Measurements from ENCODE around the gene TBX18.

Gene TBX18

DNA sequence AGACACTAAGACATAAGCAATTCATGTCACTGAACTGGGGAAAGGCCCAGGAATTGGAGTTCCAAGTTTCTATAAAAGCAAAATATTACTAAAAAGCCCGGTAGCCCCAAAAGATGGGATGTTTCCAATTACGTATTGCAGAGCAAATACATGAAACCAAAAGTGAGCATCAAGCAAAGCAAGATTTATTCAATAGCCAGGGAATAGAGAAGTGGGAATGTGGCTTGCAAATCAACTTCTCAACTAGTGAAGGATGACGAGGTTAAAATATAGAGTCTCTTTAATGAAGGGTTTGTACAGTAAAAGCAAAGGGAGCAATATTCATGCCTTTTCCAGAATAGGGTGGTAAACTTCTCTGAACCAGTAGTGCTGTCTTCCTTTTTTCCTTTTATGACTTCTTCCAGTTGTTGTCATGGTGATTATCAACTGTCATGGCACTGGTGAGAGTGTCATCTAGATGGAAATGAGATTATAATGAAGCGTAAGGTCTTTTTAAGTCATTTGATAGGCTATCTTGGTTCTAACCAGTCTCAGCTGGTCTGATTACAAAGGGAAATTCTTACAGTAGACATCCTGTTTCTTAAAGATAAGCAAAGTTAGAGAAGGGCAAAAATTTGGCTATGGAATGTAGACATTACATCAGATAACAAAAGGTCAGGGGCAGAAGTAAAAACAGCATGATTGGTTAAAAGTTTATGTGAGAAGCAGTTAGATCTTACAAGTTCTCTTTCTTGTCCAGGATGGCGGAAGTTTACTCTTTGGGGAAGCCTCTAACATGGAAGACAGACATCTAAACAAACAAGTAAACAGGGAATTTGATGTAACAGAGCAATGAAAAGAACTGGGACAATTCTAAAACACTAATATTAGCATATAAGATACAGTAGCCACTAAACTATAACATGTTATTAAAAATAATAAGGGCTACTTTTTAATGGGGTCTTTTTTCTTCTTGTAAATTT lies 96.9 kb downstream of the TBX18 start:
- no peak for DNase-seq

DNA sequence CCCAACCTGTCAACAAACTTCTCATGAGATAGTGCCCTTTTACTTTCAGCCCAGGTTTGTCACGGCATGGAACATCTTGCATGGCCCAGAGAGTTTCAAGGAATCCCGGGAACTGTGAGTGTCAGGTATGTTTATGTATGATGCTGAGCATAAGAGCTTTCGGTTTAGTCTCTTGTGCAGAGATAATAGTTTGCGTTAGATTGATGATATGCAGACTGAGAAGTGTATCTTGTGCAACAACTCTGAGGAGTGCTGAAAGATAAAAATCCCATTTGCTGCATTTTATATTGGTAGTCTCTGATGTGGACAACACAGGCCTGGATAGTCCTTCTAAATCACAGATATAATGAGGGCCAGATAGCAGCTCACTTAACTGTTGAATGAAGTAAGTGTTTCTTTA lies 99.0 kb downstream of the TBX18 start:
- no peak for DNase-seq

DNA sequence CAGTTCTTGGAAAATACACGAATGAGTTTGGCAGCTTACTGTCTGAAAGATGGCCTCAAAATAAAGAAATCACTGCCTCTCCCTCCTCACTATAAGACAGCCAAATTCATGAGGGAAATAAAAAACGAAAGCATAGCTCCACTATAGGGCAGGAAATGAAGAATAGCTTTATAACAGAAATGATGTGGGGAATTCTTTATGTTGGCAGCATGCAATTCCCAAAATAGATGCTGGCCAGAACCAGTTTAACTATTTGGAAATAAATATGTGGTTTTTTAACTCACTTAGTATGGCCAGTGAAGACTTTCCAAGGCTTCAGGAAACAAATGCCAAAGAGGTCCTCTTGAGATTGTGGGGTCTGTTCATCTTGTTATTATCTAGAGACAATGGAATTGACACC lies 100.5 kb downstream of the TBX18 start:
- DNase-seq = no peak

DNA sequence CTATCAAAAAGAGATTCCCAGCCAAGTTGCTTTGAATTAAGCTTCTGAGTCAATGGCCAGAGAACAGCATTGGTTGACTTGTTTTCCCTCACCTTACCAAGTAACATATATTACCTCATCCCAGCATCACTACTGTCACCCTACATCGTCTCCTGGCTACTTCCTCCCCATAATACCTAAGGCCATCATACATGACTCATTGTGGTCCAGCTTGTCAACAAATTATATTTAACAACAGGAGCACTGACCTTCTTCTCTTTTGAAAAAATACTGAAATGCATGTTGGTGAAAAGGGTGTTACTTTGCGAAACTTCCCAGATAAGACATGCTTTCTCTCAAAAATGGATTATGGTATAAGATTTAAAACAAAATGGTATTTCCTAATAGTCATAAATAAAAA lies 106.9 kb downstream of the TBX18 start:
- no peak for DNase-seq

DNA sequence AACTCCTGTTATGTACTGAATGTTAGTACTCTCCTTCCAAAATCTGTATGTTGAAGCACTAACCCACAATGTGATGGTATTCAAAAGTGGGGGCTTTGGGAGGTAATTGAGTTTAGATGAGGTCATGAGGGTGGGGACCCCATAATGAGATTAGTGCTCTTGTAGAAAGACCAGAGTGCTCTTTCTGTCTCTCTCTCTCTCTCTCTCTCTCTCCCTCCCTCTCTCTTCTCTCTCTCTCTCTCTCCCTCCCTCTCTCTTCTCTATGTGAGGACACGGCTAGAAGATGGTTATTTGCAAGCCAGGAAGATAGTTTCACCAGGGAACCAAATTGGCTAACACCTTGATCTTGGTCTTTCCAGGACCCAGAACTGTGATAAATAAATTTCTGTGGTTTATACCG lies 107.4 kb downstream of the TBX18 start:
- no peak for DNase-seq

DNA sequence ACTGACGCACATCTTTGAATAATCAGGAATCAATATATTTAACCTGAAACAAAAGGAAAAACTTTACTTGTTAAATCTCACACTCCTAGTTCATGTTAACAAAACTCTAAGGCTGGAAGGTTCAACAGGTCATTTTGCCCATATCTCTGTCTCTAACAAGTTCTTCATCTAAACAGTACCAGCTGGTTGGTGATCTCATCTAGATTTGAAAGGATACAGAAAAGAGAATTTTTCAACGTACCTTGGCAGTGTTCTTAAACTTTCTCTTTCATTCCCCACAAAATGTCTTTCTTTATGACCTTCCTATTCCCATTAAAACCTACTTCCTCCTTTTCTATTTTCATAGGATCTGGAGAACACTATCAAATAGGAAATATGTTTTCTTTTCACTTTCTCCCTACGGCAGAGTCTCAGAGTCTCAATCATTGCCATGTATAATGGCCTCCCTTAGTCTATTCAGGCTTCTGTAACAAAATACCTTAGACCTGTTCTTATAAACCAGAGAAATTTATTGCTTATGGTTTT lies 111.3 kb downstream of the TBX18 start:
- DNase-seq = no peak

DNA sequence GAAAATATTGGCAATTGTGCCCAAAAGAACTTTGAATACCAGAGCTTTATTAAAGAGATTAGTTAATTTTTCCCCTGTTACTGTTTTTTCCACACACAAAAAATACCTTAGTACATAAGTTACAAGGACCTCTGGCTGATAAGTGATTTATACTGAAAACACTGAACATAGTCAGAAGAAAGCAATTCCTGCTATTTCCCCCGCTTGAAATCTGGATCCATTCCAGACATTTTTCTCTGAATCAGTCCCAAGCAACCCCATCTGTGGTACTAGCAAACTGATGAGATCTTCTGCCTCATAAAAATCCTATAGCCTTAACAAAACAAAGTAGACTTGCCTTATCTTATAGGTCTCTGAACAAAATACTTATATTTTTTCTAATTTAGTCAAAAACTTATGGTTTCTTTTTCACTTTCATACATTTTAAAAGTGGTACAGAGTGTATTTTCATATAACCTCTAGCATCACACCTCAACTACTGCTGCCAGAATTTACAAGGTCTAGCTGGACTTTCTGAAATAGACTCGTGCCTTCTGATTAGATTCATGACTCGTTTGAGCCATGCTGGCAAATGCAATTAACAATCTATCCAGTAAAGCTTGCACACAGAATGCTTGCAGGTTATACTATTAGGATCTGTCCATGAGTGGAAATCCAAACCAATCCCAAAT lies 111.9 kb downstream of the TBX18 start:
- DNase-seq = peak; percentile 63

DNA sequence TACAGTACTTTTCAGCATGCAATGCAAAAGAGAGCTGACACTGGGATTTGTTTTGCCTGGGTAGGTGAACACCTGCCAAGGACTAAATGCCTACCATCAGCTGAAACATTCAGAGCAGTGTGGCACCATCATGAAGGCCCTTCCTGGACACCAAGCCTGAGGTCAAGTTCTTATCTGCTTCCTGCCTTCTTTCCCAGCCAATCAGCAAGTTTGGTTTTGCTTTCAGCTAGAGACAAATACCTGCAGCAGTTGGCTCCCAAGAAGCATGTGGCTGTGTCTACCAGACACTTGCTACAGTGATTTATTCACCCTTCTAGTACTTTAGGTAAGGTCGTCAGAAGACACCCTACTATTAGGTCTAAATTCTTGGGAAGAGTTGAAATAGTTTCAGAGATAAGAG lies 112.8 kb downstream of the TBX18 start:
- DNase-seq = no peak

DNA sequence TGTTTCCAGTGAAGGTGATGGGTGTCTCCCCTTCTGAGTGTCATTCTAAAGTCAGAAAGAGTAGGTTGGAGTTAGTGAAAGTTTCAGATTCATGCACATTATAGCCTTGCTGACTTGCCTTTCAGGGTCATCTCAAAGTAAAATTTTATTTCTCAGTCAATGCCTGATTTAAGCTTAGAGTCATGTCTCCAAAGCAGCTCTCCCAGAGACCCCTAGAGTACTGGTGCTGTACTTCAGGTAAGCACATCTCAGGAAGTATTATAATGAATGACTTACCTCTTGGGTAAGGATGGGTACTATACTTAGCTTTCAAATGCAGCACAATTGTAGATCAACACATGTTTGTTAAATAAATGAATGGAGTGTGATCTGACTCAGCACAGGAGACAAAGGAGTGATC lies 116.0 kb downstream of the TBX18 start:
- DNase-seq = no peak

DNA sequence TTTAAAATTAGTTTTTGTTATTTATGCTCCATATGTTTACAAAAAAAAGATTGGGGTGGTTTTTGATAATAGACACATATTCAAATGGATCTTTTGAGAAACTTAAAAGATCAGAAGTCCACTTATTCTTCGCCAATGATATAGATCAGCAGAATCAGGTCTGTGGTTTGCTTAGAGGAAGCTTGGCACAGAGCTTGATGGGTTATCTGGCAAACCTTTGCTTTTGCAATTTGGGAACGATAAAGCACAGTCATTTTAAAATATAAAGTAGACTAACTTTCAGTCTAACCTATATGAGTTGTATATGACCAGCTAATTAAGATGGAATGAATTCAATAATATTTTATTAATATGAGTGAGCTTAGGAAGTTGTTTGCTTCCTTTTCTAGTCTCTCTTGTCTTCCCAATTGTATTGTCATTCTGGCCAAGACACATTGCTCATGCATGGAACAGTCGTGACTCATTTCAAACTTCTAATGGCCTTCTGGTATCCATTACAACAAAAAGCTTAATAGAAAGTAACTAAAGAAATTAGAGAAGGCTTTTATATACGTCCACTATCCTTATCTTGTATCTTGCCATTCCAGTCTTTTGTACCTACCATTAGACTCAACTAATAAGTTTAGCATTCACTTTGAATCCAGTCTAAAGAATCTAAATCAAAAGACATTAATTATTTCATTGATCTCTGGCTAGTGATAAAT lies 118.7 kb downstream of the TBX18 start:
- peak; percentile 43 for DNase-seq

DNA sequence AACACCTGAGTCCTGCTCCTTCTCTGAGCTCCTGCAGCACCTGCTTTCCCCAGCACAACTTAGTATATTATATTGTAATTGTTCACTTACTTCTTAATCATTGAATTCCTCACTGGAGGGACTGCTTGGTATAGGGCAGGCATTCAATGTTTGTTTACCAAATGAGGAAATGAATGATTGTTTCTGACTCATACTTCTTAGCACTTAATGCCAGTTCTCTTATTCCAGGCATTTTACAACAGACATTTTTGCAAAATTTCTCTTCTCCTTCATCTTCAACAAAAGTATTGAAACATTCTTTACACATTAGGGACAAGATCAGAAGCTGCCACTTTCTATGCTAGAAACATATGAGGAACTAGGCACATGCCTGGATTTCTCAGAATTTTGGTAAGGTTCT lies 119.4 kb downstream of the TBX18 start:
- no peak for DNase-seq

DNA sequence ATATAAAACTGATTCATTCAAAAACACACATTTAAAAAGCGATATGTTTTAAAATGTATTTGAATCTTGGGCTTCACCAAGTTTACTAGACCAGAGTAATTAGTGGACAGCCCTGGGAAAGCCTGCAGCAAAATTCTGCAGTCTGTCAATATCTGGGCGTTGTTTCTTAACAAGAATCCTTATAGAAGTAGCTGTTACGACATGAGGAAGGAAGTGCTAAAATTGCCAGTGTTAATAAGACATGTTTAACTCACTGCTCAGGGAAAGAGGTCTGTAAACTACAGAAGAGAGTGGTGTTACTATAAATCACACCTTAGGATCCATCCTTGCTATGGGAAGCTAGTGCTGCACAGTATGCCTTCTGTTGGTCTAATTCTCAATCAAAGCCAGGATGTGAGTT lies 120.6 kb downstream of the TBX18 start:
- DNase-seq = no peak

DNA sequence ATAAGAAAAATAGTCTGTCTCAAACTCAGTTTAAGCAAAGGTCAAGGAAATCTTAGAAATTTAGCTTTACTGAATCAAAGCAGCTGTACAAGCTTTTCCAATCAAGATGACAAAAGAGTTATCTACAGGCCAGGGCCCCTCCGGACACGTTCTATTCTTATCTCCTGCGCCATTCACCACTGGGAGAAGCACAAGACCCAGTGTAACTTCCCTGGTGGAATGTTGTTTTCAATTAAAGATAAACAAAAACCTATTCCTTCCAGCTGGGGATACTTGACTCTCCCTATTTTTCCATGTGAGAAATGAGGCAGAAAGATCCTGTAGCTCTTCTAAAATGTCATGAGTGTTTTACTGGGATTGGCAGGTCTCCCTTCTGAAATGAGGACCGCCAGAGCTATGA lies 123.3 kb downstream of the TBX18 start:
- DNase-seq = no peak

DNA sequence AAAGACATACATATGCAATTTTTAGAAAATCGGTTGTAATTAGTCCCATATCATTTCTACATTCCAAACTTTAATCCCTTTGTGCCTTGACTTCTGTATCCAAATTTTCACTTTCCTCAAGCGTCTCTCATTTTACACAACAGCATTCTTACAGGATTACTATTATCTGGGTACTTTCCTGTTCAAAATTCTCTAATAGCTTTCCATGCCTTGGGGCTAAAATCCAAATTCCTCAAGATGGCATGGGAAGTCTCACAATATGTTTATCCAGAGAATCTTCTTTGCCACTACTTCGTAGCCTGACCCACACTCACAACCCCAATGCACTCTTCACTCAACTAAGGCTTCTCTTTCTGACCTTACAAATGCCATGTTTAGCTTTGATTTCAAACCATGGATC lies 125.0 kb downstream of the TBX18 start:
- no peak for DNase-seq

DNA sequence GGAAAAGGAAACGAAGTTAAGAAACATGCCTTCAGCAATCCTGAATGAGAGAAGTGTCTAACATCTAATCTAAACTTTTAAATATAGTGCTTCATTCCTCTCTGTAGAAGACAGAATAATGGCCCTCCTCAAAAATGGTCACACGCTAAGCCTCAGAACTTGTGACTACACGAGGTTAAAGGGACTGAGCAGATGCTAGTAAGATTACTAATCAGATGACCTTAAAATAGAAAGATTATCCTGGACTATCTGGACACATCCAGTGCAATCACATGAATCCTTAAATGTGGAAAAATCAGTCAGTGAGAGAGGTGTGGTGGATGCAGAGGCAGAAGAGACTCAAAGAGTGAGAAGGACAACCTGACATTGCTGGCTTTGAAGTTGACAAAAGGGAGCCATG lies 126.1 kb downstream of the TBX18 start:
- DNase-seq = no peak

Data from NCI-H446 treated with DMSO at 0.1 percent for 48 hours (cell line).